HUDEP-2 (cell line): ENCODE data around the gene EFCAB14.
A peak's percentile ranks its signal among the peaks of the same experiment; 100 is the strongest.
"Not testable (repeated sequence)": the region's sequence is repeated elsewhere in the genome, so short reads cannot be mapped to it uniquely, and the experiment has no call there.

Experiments
- DNase-seq, 76 experiments: peaks; one replicate each; lab custom pipeline; 2025; ENCODE audit not compliant: unreplicated experiment in 76 of 76; lab: John Stamatoyannopoulos, UW

Gene EFCAB14

DNA sequence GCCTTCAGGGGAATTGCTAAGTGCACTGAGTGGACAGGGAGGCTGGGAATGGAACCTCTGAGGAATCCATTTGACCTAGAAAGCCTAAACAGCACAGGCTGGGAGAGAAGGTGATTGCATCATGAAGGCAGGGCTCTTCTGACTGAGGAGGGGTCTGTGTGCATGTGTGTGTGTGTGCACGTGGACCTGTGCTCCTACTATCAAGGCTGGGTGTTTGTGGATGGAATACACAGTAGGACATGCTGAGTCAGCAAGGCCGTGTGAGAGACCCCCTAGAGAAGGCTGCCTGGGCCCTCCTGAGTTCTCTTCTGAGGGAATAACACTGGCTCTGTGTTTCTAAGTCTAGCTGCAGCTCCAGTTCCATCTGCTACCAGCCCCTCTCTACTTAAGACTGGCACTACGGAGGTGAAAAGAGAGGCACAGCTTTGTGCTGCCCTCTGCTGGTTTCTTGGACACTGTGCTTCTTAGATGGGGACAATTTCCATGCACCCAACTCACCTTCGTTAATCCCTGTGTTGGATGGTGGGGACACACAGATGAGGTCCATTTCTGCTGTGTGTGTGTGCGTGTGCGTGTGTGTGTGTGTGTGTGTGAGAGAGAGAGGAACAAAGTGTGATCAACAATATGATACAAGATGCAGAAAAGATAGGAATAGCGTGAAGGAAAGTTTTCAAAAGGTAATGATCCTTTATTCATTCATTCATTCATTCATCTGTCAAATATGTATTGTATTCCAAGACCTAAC is 6.2 kb upstream of the EFCAB14 start:
- peak in 58 of 76 experiments; percentile 7 to 65 (median 34) for DNase-seq

DNA sequence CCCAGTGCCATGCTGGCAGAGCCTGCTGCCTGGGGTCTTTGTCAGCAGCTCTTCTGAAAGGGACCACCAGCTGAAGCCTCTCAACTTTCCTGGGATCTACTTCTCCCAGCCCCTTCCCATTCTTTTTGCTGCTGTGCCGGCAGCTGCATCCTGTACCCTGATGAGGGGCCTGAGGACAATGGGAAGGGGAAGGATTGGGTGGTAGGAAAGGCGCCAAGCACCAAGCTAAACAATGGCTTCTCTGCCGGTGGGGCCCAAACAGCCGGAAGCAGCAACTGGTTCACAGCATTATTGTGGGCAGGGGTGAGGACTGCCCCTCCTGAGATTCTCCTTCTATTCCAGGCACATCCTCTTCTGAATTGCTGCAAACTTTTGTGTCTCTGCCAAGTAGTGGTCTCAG is 5.0 kb upstream of the EFCAB14 start:
- DNase-seq: no peak

DNA sequence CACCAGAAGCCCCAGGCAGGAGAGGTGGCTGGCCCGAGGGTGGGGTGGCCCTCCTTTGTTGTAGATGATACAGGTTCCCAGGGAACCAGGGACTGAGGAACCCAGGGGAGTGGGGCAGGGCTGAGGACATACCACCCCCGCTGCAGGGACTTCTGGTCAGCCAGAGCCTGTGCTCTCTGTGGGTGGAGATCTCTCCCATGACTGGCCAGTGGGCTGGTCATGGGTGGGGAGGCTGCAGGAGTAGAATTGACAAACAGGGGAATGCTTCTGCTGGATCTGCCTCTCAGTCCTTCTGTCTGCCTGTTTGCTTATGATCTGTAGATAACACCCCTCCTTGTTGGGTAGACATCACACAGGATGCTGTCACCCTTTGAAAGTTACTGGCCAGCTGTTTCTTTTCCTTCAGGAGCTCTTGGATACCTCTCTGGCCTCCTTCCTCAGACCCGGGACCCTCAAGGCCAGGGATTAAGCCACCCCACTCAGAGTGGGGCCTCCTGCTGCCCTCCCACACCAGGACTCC is 2.8 kb upstream of the EFCAB14 start:
- DNase-seq: no peak

DNA sequence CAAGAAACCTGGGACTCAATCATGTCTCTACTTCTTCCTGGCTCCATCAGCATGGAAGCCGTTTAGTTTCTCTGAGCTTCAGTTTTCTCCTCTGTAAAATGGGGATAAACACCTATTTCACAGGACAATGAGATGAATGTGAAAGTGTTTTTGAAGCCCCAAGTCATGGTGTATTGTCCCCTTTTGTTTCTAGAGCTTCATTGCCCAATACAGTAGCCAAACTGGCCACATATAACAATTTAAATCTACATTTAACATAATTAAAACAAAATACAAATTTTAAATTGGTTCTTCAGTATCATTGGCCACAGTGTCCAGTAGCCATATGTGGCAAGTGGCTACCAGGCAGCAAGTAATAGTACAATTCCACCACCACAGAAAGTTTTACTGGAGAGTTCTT is 2.3 kb upstream of the EFCAB14 start:
- no peak for DNase-seq

DNA sequence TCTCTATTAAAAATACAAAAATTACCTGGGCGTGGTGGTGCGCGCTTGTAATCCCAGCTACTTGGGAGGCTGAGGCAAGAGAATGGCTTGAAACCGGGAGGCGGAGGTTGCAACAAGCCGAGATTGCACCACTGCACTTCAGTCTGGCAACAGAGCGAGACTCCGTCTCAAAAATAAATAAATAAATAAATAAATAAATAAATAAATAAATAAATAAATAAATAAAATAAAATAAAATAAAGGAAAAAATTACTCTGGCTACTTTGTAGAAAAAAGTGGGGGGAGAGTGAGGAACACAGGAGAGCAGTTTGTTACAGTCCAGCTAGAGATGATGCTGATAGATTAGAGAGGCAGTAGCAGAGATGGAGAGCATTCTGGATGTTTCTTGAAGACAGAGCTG is 1.4 kb upstream of the EFCAB14 start:
- DNase-seq: not testable (repeated sequence)

DNA sequence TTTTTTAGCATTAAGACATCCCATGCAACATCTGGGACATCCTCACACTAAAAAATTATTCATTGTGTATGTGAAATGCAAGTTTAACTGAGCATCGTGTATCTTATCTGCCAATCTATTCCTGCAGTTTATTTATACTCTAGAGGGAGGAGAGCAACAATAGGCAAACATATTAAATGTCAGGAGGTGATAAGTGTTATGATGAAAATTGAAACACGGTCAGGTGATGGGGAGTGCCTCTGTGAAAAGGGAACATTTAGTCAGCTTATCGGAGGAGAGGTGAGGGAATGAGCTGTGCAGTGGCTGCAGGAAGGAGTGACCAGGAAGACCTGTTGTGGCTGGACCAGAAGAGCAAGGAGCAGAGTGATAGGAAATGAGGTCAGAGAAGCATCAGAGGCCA is 775 bp upstream of the EFCAB14 start:
- no peak for DNase-seq

DNA sequence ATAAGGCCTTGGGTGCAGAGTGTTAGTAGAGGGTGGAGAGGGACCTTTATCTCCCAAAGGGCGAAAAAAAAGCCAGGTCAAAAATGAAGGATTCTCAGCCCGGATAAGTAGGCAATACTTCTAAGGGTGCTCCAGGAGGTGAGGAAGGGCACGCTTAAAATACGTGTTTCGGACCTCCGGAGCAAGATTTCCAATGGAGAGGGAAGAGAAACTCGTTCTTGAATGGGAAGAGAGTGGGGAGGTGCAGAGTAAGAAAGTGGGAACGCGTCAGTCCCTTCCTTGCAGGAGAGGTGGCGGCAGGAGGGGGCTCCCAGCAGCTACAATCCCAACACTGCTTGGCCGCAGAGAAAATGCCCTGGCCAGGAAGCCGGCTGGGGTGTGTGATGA is 581 bp downstream of the EFCAB14 start:
- no peak for DNase-seq

DNA sequence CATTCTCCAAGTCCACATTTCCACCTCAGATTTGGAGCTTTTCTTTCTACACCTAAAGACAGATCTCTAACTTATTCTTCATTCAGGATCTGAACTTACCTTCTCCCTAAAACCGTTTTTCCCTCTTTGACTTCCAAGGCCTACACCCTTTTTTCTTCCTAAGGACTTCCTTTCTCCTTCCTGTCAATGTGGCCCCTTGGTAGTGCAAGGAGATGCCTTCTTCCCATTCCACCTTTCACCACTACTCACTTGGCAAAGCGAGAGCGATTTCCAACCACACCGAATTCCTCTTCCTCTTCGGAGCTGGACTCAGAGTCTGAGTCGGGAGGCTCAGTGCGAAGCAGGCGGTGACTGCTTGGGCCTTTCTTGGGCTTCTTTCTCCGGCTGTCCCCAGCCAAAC is 1.3 kb downstream of the EFCAB14 start:
- DNase-seq: no peak

DNA sequence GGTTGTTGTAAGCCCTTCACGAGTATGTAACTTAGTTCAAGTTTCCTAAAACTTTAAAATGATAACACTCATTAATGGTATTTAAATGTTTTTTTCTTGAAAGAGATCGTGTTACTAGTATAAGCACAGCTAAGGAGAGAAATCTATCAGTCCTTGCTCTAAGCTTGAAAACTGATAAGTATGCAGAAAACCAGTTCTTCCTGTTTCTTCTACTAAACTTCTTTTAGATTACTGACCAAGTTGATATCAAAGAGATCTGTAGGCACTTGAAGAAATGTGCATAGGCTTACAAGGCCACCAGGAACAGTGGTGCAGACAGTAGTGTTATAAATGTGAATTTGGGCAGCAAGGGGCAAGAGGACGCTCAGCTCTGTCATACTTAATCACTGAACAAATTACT is 3.9 kb downstream of the EFCAB14 start:
- peak in 1 of 76 experiments; percentile 9 for DNase-seq

DNA sequence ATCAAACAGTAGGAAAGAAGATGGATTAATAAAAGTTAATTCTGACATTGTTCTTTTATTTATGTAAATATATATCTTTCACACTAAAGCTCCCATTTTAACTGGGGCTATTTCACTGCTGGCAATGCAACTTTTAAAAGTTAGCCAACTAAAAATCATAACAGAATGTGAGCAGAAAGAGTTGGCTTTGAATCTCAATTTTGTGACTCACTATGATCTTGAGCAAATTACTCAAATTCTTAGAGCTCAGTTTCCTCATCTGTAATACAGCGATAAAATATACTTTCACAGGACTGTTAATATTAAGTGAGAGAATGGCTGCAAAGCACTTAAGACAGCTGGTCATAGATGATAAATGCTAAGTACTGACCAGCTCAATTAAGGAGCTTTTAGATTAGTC is 10.8 kb downstream of the EFCAB14 start:
- DNase-seq: no peak

DNA sequence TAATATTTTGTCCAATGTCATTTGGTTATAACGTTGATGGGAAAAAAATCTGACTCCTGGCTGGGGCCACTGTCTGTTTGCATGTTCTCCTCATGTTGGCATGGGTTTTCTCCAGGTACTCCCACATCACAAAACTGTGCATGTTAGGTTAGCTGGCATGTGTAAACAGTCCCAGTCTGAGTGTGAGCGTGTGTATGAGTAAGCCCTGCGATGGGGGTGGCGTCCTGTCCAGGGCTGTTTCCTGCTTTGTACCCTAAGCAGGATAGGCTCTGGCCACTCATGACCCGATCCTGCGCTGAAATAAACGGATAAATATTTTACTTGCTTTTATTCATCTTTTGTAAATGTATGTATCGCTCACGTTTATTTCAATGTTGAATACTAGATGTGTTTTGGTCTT is 13.5 kb downstream of the EFCAB14 start:
- no peak for DNase-seq

DNA sequence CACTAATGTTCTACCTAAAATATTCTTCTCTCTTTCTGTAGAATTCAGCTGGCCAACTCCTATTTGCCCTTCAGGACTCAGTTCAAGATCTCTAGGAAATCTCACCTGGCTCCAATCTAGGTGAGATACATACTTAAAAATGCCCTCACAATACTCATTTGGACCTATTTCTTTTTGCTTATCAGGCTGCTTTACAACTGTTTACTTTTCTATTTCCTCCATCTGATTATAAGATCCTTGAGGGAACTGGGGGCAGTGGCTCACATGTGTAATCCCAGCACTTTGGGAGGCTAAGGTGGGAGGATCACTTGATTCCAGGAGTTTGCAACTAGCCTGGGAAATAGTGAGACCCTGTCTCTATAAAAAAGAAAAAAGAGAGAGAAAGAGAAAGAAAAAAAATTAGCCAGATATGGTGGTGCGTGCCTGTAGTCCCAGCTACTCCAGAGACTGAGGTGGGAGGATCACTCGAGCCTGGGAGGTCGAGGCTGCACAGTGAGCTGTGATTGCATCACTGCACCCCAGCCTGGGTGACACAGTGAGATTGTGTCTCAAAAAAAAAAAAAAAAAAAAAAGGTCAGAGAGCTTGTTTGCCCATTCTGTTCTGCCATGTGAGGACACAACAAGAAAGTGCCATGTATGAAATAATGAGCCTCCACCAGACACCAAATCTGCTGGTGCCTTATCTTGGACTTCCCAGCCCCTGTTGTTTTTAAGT is 14.8 kb downstream of the EFCAB14 start:
- DNase-seq: no peak

DNA sequence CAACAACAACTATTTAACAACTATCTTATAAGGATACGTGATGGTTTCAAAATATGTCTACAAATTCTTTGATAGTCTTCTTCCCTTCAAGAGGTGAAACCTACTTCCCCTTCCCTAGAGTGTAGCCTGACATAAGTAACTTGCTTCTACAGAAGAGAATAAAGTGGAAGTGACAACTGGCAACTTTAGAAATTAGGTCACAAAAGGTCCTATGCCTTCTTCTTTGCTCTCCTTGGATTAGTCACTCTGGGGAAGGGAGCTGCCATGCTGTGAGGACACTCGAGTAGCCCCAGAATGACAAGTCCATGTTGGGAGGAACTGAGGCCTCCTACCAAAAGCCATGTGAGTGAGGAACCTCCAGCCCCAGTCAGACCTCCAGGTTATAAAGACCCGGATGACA is 19.2 kb downstream of the EFCAB14 start:
- no peak for DNase-seq

DNA sequence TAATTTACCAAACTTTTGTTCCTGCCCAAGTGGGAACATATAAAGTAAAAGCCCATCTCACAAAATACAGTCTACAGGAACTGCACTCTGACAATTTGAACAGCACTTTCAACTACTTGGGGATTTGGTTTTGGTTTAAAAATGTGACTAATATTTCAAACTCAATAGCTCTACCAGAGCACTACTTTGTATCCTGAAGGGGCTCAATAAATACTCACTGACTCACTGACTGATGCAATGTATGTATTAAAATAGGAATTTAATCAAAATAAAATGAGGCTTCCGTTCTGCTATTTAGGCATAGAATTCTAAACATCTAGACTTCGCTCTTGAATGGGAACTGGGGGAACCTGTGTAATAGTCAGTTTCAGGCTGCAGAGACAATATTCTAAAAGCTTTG is 21.9 kb downstream of the EFCAB14 start:
- DNase-seq: no peak

DNA sequence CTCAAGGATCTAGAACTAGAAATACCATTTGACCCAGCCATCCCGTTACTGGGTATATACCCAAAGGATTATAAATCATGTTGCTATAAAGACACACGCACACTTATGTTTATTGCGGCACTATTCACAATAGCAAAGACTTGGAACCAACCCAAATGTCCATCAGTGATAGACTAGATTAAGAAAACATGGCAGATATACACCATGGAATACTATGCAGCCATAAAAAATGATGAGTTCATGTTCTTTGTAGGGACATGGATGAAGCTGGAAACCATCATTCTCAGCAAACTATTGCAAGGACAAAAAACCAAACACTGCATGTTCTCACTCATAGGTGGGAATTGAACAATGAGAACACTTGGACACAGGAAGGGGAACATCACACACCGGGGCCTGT is 24.2 kb downstream of the EFCAB14 start:
- DNase-seq: not testable (repeated sequence)

DNA sequence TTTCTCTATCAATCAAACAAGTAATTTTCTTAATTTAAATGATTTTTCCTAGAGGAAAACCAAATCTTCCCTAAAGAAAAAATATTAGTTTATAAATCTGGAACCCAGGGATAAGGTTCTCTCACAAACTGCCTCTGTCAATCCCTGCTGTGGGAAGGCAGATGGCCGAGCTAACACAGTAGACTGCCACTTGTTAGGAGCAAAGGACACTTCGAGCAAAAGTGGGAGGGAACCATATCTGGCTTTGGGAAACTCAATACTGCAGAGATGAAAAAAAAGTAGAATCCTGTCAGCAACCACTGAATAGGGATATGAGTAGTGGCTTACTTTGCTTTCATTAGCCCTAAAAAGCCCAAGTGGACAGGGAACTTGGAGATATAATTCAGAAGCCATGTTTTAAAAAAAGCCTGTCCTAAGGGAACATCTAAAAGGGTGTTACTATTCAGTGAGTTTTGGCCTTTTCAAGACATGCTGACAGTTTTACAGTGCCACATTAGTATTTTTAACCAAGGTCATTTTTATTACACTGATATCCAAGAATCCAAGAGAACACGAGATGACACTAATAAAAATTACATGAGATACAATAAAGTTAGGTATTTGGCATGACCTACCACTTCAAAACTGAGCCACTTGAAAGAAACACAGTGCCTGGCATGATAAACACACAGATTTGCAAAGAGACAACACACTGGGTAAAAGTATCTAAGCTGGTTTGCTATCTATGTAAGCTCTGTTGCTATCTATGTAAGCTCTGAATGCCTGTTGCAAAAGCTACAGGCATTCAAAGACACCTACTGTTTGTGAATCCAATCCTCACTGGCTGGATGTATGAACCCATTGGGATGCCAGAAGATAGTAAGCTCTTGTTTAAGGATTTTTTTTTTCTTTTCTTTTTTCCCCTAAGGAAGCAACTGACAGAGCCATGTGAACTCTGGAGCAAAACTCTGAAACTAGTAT is 25.8 kb downstream of the EFCAB14 start:
- DNase-seq: no peak

DNA sequence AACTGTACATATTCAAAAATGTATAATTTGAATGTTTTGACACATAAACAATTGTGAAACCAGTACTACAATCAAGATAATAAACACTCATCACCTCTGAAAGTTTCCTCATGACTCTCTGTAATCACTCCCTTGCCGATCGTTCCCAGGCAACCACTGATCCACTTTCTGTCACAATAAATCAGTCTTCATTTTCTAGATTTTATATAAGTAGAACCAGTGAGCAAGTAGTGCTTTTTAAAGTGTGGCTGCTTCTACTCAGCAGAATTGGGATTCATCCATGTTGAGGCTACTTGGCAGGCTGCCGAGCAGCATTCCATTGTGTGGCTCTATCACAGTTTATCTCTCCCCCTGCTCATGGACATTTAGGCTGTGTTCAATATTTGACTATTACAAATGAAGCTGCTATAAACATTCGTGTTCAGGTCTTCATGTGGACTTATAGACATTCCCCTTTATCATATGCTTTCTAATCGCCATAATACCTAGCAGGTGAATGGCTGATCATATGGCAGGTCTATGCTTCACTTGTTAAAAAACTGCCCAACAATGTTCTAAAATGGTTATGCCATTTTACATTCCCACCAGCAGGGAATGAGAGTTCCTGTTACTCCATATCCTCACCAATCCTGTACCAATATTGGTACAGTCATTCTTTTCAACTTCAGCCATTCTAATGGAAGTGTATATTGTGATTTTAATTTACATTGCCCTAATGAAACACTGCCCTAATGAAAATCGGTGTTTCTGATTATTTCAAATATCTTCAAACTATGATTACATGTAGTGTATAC is 26.7 kb downstream of the EFCAB14 start:
- no peak for DNase-seq

DNA sequence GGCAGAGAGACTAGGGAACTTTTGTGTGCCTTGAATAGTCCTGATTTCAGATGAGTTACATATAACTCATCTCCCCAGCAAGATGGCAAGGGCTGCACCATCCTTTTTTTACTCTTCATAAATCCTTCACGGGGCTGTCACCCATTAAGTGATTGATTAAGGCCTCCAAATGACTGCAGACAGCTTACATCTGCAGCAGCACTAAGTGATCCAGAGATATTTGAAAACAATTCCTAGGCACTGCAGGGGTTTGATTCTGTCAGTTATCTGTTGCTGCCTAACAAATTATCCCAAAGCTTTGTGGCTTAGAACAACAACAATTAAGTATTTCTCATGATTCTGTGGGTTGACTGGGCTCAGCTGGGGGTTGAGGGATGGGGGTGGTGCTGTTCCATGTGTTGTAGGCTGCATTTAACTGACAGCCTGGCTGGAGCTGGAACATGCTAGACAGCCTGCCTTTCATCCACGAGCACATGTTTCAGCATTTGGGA is 27.9 kb downstream of the EFCAB14 start:
- no peak for DNase-seq

DNA sequence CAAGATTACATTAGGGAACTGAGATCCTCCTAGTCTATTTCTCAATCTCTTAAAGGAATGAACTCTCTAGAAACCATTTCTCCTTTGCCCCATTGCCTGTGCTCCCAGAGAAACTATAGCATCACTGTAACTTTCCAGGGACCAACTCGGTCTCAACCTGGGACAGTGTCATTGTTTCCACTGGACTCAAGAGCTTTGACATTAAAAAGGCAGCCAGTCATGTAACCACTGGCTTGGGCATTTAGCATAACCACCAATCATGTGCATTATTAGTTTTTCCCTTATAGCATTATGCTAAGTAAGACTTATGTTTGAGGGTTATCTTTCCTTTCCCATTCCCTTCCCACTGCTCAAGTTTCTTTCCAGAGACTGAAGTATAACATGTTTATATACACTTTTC is 29.0 kb downstream of the EFCAB14 start:
- DNase-seq: no peak

DNA sequence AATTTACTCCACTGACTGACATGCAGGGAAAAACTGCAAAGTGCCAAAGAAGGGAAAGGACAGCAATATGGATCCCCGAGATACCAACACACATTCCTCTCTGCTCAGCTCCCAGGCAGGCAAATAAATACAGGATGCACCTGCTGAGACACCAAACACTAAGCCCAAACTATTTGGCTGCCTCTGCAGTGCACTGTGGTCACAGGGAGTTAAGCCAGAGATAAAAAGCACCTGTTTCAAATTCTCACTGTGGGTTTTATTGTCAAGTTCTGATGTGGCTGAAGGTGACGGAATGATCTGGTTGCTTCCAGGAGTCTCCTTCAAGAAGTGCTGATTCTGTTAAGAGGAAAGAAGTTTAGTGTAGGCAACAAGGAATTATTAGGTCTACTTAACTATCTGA is 29.6 kb downstream of the EFCAB14 start:
- no peak for DNase-seq
